H4 (cell line): ENCODE measurements around the gene MCEE. TPM values are rescaled to one million over a fixed set of nuclear protein-coding genes. Genes with fewer than 3 reads are reported as not detected.
"Not testable (repeated sequence)": the region's sequence is repeated elsewhere in the genome, so short reads cannot be mapped to it uniquely, and the experiment has no call there.

Experiments
- DNase-seq: peaks from one replicate; pipeline ENCODE4 v3.0.0-alpha.2; 2015; ENCODE audit warnings: low spot score
- total RNA-seq: library from RNA; depleted of rRNA; stranded (reverse); fragments of >200 nt; shearing (Covaris generic); gene quantifications from 2 replicates; pipeline ENCODE4 v1.2.3, GENCODE V29; 2014

Gene MCEE
- total RNA-seq, 1 experiment from 2014 or later, result 7.3 TPM

DNA sequence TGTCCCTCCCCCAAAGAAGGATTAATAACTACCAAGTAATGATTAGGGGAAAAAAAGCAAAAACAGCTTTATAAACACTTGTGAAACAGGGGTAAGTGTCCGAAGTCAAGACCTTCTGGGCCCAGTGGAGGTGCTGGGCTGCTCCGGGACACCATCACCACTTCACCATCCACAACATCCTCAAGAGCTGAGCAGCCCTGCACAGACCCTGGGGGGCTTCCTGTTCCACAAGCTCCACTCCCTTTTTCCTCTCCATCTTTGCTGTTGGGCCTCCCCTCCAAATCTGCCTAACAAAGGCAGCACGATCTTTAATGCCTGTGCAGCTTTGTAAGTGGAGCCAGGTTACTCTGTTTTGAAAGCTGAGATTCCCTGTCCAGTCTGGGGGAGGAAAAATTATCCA, 46.7 kb downstream of the MCEE start:
- not testable (repeated sequence) for DNase-seq

- DNase-seq, result no peak
These were observed 47.4 kb downstream of the MCEE start for GRCh38 chr2:71082402-71083252.

DNA sequence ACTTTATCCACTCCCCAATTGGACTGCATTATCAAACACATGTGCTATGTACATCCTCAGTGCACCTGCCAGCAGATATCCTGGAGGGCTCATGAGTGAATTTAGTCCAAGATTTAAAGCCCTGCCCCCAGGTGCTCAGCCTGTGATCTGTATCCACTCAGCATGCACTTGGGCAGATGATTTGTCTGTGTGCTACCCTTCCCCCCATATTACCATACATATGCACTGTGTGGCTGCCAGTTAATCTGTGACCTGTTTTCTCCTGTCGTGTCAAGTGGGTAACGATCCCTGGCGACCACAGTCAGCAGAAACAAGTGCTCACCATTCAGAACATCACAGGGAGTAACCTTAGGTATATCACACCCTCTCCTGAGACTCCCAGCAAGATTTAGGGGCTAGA, 51.4 kb downstream of the MCEE start:
- DNase-seq, result no peak

- DNase-seq, result no peak
These were observed 55.1 kb downstream of the MCEE start for GRCh38 chr2:71074893-71075395.

GRCh38 chr2:71073475-71073874, 56.6 kb downstream of the MCEE start:
- no peak for DNase-seq

- no peak for DNase-seq
These were observed 57.5 kb downstream of the MCEE start for GRCh38 chr2:71072492-71072891.

GRCh38 chr2:71071681-71072398, 58.2 kb downstream of the MCEE start:
- no peak for DNase-seq

DNA sequence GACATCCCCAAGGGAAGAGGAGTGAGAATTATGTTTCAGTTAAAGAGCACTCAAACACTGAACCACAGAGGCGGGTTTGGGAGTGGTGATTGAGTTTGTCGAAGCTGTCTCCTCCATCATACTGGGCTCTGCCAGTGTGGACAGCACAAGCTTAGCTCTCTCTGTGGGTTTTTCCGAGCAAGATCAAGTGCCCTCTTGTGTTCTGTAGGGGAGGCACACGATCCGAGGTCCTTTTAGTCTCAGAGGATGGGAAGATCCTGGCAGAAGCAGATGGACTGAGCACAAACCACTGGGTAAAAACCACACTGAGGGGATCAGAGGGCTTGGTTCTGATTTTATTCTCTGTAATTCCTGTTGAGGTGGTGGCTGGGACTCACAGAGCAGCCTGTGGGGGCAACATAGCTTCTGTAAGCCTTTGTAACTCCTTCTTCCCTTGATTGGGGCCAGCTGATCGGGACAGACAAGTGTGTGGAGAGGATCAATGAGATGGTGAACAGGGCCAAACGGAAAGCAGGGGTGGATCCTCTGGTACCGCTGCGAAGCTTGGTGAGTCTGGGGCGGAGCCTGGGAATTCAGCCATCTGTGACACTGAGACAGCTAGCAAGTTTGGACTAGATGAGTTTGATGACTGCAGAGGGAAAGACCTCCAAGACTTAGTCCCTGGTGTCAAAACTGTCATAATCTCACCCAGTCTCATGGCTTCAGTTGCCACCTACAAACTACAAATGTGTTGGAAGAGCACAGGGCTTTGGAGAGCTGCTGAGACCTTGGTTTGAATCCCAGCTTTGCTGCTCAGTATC, 59.5 kb downstream of the MCEE start:
- no peak for DNase-seq

- DNase-seq, result no peak
These were observed 60.7 kb downstream of the MCEE start for GRCh38 chr2:71069376-71069775.

- peak; percentile 93 for DNase-seq
These were observed 61.6 kb downstream of the MCEE start, which contains the start of gene NAGK for GRCh38 chr2:71068218-71069035. Gene NAGK (plus strand): TSS chr2:71068648. CDS start chr2:71068684, 36 bp downstream.

DNA sequence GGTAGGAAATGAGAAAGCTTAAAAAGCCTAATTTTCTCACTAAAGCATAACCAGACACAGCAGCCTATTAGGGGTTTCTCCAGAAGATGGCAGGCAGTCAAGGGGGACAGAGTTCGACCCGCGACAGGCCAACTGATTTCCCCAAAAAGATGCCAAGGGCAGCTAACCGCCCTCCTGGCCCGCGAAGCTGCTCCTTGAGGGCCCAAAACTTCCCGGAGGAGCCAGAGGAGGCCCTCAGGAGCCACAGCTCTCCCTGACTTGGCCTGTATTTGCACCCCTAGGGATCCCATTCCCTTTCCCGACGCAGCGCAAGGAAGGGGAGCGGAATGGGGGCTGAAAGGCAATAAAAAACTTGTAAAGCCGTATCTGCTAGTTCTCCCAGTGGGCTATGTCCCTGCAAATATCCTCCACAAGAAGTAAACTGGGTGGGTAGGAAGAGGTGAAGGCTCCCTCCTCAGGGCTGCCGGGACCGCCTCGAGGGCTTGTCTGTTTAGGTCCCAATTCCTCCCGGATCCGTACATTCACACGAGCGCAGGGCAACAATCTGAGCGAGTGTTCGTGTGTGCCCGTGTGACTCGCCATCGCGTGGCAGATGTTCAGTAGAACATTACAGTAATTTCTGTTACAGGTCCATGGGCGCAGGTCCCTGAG, 62.3 kb downstream of the MCEE start:
- DNase-seq, result no peak

DNA sequence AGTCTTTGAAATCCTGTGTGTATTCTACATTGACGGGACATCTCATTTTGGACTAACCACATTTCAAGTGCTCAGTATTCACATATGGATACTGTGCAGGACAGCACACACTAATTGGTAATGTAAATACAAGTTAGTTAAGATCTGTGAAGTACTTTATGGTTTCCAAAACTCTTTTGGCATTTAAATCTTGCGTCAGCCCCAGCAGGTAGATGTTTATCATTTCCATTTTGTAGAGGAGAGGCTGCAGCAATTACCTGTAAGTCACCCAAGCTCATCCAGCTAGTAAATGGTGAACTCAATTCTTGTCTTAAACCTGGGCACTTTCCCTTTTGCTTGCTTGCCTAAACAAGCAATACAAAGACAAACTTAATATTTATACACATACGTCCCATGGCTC, 63.2 kb downstream of the MCEE start:
- DNase-seq, result no peak

GRCh38 chr2:71064754-71065621, 65.0 kb downstream of the MCEE start:
- no peak for DNase-seq

GRCh38 chr2:71064110-71064611, 65.9 kb downstream of the MCEE start:
- DNase-seq, result no peak

- DNase-seq, result no peak
These were observed 66.8 kb downstream of the MCEE start for GRCh38 chr2:71063216-71063615.

- no peak for DNase-seq
These were observed 69.2 kb downstream of the MCEE start for GRCh38 chr2:71060871-71061270.

DNA sequence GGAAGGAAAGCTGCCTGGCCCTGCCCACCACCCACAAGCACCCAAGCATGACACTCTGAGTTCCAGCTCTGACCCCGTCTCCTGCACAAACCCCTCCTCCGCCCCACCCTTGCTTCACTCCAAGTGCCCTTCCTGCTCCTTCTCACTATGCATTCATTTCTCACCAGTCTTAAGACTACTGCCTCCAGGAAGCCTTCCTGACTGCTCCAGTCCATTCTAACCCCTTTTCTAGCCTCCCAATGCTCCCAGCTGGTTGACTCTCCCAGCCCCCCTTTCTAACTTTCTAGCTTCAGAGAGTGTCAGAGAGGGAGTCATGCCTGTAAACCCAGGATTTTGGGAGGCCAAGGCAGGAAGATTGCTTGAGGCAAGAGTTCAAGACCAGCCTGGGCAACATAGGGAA, 69.8 kb downstream of the MCEE start:
- DNase-seq, result no peak
